ENCODE measurements around the gene PEX16.

The PEX16 gene

DNA sequence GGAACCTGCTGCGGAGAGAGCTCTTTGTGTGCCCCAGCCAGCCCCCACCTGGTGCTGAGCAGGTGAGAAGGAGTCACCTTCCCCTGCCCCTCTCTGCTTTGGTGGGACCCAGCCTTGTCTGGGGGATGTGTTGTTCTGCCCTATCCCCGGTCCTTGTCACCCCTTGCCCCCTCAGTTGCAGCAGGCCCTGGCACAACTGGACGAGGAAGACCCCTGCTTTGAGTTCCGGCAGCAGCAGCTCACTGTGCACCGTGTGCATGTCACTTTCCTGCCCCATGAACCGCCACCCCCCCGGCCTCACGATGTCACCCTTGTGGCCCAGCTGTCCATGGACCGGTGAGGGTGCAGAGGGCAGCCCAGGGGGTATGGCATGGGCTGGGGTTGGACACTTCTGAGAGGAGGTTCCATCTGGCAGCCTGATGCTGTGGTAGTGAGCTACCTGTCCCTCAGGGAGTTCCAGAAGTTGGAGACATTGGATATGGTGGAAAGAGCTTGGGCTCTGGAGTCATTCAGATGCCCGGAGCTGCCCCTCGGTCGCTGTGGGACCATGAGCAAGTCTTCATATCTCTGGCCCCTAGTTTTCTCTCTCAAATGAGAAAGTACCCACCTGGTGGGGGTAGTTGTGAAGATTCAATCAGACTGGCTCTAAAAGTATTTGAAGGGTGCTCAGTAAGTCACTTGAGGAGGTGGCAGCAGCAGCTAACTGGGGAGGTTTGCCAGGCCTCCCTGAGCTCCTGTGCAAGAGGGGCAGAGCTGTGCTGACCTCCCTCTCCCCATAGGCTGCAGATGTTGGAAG, 9.1 kb upstream of the PEX16 start:
- H3K4me3 ChIP-seq, result no peak overlapping the region
- H3K9me3 ChIP-seq, result no peaks in the 10 kb centered on the region
- DNase-seq, result peak in 1 of 2 donors; percentile 55
- no peak overlapping the region for H3K27ac ChIP-seq
- H3K36me3 ChIP-seq, result peaks cover 0 to 21% (median 7%) of the 10 kb centered on the region in 3 donors
- H3K27me3 ChIP-seq, result peaks cover 11 to 49% of the 10 kb centered on the region in 2 donors
- intact Hi-C loops (cut with DNase I; ENCODE audit: low total_unique reads), result no loop called here
- H3K4me1 ChIP-seq, result peaks cover 10 to 21% (median 14%) of the 10 kb centered on the region in 4 donors
- TF ChIP-seq, protein P1, sequence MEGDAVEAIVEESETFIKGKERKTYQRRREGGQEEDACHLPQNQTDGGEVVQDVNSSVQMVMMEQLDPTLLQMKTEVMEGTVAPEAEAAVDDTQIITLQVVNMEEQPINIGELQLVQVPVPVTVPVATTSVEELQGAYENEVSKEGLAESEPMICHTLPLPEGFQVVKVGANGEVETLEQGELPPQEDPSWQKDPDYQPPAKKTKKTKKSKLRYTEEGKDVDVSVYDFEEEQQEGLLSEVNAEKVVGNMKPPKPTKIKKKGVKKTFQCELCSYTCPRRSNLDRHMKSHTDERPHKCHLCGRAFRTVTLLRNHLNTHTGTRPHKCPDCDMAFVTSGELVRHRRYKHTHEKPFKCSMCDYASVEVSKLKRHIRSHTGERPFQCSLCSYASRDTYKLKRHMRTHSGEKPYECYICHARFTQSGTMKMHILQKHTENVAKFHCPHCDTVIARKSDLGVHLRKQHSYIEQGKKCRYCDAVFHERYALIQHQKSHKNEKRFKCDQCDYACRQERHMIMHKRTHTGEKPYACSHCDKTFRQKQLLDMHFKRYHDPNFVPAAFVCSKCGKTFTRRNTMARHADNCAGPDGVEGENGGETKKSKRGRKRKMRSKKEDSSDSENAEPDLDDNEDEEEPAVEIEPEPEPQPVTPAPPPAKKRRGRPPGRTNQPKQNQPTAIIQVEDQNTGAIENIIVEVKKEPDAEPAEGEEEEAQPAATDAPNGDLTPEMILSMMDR (IDR thresholded peaks at IDR 0.05), result no peak

DNA sequence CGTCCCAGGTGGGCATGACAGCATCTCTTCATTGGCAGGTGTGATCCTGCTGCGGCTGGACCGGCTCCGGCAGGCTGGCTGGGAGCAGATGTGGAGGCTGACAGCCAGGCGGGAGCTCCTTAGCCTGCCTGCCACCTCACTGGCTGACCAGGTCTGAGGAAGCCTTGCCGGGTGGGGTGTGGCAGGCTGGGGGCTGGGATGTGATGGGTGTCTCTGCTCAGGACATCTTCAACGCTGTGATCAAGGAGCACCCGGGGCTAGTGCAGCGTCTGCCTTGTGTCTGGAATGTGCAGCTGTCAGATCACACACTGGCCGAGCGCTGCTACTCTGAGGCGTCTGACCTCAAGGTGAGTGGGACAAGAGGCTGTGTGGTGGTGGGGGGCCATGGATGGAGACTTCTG, 8.3 kb upstream of the PEX16 start:
- TF ChIP-seq, protein P1 (IDR thresholded peaks at IDR 0.05), result no peak
- H3K36me3 ChIP-seq, result peaks cover 0 to 14% (median 0%) of the 10 kb centered on the region in 3 donors
- H3K27ac ChIP-seq, result no peak overlapping the region
- no peak overlapping the region for H3K4me3 ChIP-seq
- H3K27me3 ChIP-seq, result peaks cover 11 to 54% of the 10 kb centered on the region in 2 donors
- peak in 1 of 2 donors; percentile 63 for DNase-seq
- intact Hi-C loops (cut with DNase I; ENCODE audit: low total_unique reads), result no loop called here
- peaks cover 10 to 25% (median 14%) of the 10 kb centered on the region in 4 donors for H3K4me1 ChIP-seq
- no peaks in the 10 kb centered on the region for H3K9me3 ChIP-seq

DNA sequence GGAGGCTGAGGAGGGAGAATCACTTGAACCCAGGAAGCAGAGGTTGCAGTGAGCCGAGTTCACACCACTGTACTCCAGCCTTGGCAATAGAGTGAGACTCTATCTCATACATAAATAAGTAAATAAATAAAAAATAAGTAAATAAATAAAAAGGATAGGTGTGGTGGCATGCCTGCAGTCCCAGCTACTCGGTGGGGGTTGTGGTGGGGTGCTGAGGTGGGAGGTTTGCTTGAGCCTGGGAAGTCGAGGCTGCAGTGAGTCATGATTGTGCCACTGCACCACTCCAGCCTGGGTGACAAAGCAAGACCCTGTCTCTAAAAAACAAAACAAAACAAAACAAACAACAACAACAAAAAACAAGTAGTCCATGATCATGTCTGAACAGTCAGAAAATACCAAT, 7.9 kb upstream of the PEX16 start:
- DNase-seq, result no peak
- Histone ChIP-seq H3K4me3 (no peak overlapping the region), H3K36me3 (peaks cover 0 to 13% (median 0%) of the 10 kb centered on the region in 3 donors), H3K4me1 (peaks cover 10 to 24% (median 14%) of the 10 kb centered on the region in 4 donors), H3K27ac (no peak overlapping the region), H3K9me3 (no peaks in the 10 kb centered on the region), H3K27me3 (peaks cover 11 to 54% of the 10 kb centered on the region in 2 donors)
- TF ChIP-seq, protein P1 (IDR thresholded peaks at IDR 0.05), result no peak
- intact Hi-C loops (cut with DNase I; ENCODE audit: low total_unique reads), result no loop called here

DNA sequence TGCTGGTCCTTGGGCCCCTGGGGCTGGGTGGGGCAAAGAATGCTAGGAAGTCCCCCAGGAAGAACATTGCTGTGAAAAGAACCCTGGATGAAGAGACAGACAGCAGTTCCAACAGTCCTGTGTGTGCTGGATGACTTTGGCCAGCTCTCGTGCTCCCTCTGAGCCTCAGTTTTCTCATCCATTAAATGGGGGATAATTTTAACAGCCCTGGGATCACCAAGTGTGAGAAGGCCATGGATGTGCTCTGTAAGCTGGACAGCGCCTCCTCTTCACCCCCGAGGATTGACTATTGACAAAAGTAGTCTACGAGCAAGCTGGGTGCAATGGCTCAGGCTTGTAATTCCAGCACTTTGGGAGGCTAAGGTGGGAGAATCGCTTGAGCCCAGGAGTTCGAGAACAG, 7.2 kb upstream of the PEX16 start:
- DNase-seq, result peak in 1 of 2 donors; percentile 33
- Histone ChIP-seq H3K27ac (no peak overlapping the region), H3K36me3 (peaks cover 0 to 8% (median 0%) of the 10 kb centered on the region in 3 donors), H3K4me3 (no peak overlapping the region), H3K27me3 (peaks cover 11 to 54% of the 10 kb centered on the region in 2 donors), H3K4me1 (peaks cover 10 to 22% (median 14%) of the 10 kb centered on the region in 4 donors), H3K9me3 (no peaks in the 10 kb centered on the region)
- intact Hi-C loops (cut with DNase I; ENCODE audit: low total_unique reads), result no loop called here
- TF ChIP-seq, protein P1 (IDR thresholded peaks at IDR 0.05), result no peak

DNA sequence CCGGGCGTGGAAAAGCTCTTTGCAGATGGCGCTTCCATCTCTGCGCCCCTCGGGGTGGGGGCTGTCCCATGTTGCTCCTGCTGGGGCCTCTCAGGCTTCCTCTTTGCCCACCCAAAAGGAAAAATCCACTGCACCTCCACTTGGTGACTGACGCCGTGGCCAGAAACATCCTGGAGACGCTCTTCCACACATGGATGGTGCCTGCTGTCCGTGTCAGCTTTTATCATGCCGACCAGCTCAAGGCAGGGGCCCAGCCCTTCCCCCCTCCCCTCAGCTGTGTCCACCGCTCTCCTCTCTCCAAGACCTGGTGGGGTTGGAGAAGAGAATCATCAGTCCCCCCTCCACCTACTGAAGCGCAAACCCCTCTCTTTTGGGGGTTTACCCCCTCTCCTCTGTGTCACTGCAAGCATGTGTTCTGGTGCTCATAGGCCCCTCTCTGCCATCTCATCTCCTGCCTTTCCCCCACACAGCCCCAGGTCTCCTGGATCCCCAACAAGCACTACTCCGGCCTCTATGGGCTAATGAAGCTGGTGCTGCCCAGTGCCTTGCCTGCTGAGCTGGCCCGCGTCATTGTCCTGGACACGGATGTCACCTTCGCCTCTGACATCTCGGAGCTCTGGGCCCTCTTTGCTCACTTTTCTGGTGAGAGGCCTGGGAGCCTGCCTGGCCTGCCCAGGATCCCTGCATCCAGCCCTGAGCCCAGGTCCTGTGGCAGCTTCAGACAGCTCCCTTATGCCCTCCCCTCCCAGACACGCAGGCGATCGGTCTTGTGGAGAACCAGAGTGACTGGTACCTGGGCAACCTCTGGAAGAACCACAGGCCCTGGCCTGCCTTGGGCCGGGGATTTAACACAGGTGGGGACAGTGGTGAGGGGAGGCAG, 6.6 kb upstream of the PEX16 start:
- Histone ChIP-seq H3K27me3 (peaks cover 11 to 54% of the 10 kb centered on the region in 2 donors), H3K4me3 (no peak overlapping the region), H3K36me3 (peaks cover 0 to 8% (median 0%) of the 10 kb centered on the region in 3 donors), H3K4me1 (peaks cover 10 to 22% (median 14%) of the 10 kb centered on the region in 4 donors), H3K9me3 (no peaks in the 10 kb centered on the region), H3K27ac (no peak overlapping the region)
- DNase-seq, result peak in 1 of 2 donors; percentile 62
- TF ChIP-seq, protein P1 (IDR thresholded peaks at IDR 0.05), result no peak
- intact Hi-C loops (cut with DNase I; ENCODE audit: low total_unique reads), result no loop called here
